HG03039 (cell line): ENCODE results near the gene EIF3L.

Experiments
- ATAC-seq: cut with Tn5 transposase; IDR thresholded peaks from one replicate; pipeline ENCODE4 v1.9.1; 2021; ENCODE audit warnings: mild to moderate bottlenecking, moderate library complexity; ENCODE audit not compliant: unreplicated experiment

EIF3L gene

DNA sequence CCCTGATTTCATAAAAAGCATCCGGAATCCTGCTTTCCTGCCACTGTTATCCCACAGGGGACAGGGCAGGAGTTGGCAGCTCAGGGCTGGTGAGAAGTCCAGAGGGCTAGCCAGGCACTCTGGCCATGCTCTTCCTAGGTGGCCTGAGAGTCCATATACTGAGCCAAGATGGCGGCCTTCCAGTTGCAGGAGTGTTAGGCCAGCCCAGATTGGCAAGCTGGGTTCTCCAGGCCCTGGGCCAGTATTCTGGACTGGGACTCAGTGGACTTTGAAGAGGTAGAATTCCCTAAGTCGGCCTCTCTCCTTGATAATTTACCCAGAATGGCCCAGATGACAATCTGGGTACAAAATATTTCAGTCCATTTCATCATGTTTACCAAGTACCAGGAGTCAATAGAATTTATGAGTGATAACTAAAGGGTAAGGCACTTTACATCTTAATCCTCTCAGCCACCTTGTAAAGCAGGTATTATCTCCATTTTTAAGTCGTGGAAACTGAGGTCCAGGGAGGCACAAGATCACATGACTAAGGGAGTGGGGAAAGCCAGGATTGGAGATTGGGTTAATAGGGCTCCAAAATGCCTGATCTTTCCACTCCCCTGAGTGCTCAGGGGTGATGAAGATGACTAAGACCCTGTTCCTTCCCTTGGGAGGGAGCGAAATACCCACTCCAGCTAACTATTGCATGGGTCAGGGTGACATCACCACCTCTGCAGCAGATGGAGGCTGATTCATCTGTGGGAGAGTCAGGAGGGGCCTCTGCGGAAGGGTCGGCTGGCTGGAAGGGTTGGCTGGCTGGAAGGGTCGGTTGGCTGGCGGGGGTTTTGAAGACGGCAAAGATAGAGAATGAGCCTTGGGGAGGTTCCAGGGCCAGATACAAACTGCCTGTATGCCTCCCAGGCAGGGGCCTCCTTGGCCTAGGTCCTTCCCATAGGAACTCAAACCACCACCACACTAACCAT lies 55.6 kb downstream of the EIF3L start:
- ATAC-seq = no peak

DNA sequence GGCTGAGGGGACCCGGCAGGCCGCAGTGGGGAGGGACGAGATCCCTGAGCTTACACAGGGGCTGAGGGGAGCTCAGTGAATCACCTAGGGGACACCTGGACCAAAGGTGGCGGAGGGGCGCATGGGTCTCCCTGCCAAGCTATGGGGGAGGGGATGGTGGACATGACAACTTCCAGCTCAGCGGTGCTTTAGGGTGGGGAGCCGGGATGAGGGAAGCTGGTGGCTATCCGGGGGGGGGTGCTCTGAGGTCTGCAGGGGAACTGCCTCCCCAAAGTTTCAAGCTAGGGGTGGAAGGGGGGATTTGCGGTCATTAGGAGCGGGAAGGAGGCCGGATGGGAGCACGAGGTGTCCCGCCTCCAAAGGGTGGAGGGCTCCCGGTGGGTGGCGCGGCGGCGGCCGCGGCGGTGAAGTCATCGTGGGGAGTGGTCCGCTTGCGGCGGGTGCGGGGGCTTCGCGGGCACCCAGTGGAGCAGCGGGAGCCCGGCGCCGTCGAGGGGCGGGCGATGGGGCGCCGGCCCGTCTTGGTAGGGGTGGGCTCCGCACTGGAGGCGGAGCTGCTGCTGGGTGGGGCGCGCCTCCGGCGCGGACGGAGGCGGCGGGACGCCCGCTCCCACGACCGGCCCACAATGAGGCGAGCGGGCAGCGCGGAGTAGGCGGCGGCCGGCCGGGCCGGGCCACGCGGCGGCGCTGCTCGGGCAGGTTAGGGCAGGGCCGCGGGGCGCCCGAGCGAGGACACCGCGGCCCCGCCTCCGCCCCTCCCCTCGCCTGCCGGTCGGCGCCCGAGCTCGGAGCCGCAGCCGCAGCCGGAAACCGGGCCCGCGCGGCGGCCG lies 56.5 kb downstream of the EIF3L start, which contains the start of gene MICALL1:
MICALL1 (plus strand) TSS at position 764 of the 830 bp plus-strand sequence. CDS start 126 bp downstream, outside the sequence.
- no peak for ATAC-seq

DNA sequence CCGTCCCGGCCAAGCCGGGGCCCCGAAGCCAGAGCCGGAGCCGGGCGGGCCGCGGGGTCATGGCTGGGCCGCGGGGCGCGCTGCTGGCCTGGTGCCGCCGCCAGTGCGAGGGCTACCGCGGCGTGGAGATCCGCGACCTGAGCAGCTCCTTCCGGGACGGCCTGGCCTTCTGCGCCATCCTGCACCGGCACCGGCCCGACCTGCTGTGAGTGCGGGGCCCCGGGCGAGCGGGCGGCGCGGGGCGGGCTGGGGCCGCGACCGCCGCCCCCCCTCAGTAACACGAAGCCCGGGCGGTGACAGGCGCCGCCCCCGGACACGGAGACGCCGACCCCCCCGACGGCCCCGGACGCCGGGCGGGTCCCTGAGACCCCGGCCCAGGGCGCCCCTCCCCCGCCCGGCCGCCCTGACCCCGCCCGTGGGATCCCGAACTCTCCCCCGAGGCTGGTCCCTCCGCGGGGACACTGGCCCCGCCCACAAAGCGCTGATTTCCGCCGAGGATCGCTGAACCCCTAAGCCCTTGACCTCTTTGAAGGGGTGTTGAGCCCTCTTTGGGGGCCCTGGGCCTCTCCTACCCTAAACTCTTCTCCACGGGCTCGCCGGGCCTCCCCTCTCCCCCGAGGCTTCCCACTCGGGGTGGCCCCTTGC lies 57.3 kb downstream of the EIF3L start:
- ATAC-seq = no peak

DNA sequence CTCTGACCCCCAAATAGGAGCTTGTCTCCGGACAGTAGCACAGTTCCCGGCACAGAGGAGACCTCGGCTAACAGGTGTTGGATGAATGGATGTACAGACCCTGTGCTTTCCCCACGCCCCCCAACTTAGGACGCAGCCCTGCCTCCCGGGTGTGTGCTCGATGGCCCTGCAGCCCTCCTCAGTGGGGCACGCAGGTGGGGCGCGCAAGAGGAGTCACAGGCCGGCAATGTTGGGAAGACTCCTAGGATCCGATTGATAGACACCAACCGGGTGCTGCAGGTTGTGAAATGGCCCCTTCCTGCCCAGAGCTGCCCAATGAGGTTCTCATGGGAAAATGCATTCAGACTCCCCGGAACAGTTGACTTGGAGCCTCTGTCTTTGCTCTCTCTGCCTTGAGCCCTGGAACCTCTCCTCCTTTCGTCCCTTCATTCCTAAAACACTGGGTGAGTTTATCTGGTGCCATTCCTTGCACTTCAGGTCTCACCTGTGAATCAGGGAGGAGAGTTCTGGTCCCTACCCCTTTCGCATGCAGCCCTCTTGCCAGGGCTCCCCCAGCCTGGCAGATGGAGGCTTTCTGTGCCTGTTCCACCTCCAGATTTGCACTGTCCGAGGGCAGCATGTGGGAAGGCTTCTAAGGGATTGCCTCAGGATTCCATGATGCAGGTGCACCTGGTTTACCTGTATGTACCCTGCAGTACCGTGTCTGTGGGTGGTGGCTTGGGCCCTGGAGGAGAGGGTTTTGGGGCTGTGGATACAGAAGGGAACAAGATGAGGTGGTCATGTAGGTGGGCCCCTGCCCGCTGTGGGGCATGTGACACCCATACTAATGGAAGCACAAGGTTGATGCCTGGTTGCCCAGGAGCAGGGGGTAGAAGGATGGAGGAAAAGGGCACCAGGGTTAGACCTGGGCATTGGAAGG lies 58.1 kb downstream of the EIF3L start:
- ATAC-seq = no peak

DNA sequence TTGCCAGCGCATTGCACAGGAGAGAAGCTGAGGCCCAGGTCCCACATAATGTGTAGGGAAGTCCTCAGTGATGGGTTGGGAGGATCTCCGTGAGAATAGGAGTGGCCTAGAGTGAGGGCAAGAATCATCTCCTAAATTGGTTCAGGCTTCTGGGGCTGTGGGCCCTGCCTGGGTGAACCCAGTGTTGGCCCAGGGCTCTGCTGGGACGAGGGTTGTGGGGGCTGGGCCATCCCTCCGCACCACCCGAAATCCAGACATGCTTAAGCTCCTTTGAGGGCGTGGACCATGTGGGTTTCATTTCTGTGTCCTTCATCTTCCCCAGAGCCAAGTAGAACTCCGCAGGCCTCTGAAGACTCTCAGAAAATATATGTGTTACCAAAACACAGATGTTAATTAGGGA lies 60.5 kb downstream of the EIF3L start:
- ATAC-seq = no peak

DNA sequence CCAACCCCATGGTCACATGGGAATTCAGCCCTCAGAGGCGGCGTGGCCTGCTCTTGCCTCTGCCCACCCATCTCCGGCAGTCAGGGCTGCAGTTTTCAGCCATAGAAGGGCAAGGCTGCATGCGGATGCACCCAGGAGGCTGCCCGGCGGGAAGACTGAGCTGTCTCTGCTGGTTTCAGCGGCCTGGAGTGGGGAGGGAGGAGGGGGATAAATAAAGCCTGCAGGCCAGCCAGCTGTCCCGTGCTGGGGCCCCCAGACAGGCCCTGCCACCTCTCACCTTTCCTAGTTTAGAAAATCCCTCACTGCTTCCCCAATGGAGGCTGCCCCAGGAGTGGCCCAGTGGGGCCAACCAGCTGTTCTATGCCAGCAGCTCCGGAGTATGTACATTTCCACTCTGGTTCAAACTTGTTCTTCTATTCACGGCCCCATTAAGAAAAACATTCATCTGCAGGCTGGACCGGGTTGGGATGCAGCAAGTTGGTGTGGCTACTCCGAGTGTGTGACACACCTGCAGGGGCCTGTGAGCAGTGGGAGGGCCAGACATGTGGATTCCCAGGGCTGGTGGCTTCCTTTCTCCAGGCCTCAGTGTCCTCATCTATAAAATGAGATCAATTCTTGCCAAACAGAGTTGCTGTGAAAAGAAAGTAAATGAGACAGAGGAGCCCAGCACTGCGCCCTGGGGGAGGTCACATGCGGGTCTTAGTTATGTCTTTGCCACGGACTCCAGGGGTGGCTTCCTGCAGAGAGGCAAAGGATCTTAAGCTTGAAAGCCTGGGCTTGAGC lies 61.9 kb downstream of the EIF3L start:
- ATAC-seq = no peak

DNA sequence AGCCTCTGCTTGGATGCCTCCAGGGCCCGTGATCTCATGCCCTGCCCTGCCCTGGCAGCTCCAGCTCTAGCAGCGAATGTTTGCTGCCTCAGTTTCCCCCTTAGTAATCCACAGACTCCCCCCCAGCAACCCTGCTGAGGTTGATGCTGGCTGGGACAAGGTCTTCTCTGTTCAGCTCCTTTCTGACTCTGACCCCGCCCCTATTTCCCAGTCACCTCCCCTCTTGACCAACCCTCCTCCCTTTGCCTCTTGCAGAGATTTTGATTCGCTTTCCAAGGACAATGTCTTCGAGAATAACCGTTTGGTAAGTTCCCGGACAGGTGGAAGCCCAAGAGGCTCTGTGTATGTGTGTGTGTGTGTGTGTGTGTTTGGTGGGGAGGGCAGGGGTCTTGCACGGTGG lies 62.5 kb downstream of the EIF3L start:
- ATAC-seq = no peak

DNA sequence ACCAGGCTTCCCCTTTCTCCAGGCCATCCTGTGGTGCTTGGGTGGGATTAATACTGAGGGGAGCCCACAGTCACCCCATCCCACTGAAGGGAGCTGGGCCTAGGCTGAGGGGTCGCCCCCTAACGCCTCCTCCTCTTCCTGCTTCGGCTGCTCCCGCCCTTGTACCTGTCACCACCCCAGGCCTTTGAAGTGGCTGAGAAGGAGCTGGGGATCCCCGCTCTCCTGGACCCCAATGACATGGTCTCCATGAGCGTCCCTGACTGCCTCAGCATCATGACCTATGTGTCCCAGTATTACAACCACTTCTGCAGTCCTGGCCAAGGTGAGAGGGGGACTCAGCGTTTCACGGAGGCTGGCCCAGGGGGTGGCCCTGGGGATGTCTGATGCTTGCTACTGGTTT lies 63.0 kb downstream of the EIF3L start:
- no peak for ATAC-seq

DNA sequence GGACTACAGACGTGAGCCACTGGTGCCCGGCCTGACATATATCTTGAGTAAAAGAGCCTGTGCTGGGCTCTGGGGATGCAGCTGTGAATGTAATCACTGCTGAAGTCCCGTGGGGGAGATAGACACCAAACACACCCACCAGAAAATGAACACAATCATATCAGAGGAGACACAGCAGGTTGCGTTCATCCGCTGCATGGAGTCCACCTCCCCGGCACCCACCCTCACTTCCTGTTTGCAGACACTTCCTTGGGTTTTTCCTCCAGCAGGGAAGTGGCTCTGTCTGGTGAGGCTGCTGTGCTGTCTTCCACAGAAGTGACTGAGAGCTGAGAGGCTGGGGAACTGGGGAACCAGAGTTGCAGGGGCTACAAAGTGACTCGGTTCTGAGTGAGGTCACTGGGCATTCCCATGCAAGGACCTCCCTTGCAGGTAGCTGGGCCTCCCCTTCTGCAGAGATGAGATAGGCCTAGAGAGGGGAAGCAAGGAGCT lies 64.1 kb downstream of the EIF3L start:
- no peak for ATAC-seq

DNA sequence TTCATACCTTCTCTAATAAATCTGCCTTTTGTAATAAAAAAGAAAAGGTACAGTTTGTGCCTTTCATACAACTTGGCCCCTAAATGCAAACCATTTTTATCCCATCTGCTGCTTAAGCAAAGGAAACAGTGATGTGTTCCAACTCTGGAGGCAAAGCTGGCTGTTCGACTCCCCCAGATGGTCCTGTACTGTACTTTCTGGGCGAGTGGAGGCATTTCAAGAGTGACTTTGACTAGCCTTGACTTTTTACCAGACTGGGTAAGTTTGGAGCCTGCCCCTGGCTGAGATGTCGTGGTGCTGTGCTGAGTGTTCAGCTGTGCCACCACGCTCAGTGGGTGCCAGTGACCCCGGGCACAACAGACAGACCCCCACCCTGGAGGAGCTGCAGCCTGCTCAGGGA lies 67.1 kb downstream of the EIF3L start:
- ATAC-seq = no peak

DNA sequence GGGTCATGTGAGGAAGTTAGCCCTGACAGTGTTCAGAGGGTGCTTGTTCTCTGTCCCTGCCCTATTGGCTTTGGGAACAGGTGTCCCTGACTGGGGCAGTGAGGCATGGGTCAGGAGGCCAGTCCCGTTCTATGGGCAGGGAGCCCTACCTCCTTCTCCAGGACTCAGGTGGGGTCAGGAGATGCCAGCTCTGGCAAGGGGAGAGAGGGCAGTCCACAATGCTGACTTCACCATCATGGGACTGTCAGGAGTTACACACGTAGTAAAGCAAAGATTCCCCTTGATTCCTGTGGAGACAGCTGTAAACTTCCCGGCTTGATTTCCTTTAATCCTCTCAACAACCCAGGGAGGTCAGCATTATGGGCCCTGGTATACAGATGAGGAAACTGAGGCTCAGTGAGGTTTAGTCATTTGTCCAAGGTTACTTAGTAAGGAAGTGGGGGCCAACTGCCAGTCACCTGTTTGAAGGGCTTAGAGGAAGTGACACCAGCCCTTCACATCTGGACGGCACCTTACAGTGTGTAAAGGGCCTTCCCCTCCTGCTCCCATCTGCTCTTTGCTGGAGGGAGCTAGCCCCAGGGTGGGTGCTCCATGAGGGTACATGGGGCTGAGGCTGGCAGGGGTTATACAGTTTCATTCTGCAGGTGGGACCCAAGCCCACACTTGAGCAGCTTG lies 68.8 kb downstream of the EIF3L start:
- ATAC-seq = no peak

DNA sequence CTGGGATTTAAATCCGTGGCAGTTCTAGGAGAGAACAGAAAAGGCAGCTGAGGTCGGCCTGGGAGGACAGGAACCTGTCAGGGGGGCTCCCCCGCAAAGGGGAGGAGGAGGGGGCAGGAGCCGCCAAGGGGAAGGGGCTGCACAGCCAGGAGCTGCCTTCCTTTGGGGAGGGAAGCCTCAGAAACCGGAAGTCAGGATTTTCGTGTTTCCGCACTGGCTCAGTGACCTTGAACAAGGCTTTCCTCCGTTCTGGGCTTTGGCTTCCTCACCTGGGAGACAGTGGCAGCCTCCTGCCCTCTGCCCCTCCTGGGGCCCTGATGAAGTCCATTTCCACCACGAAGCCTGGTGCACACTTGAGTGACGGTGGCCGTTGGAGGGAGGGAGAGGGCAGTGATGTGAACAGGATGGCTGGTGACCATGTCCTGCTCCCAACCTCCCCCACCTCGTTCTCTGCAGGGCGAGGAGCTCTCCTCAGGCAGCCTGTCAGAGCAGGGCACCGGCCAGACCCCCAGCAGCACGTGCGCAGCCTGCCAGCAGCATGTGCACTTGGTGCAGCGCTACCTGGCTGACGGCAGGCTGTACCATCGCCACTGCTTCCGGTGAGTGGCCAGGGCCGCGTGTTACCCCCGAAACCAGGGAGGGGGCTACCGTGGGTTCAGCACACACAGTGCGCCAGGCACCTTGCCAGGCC lies 69.5 kb downstream of the EIF3L start:
- no peak for ATAC-seq

DNA sequence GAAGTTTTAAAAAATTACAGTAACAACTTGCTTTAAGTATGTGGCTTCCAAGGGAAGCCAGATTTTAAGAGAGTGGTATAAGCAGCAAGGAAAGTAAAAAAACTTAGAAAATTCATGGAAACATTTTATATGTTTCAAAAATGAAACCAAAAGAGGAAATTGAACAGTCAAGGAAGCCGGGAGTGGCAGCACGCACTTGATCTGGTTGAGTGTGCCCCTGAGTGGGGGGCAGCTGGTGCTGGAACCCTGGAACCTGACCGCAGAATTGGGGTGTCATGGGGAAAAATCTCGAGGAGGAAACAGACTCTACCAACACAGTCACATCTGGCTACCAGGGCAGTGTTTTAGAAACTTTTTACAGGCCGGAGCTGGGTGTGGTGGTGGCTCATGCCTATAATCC lies 70.9 kb downstream of the EIF3L start:
- no peak for ATAC-seq

DNA sequence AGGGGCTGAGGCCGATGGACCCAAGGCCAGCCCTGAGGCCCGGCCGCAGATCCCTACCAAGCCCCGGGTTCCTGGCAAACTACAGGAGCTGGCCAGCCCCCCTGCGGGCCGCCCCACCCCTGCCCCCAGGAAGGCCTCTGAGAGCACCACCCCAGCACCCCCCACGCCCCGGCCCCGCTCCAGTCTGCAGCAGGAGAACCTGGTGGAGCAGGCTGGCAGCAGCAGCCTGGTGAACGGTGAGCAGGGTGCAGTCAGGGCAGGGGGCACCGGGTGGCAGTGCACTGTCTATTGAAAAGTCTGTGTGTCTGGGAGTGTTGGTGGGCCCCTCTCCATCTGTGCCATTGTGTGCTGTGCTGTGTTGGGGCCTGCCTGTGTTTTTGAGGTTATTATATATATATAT lies 73.0 kb downstream of the EIF3L start:
- no peak for ATAC-seq

DNA sequence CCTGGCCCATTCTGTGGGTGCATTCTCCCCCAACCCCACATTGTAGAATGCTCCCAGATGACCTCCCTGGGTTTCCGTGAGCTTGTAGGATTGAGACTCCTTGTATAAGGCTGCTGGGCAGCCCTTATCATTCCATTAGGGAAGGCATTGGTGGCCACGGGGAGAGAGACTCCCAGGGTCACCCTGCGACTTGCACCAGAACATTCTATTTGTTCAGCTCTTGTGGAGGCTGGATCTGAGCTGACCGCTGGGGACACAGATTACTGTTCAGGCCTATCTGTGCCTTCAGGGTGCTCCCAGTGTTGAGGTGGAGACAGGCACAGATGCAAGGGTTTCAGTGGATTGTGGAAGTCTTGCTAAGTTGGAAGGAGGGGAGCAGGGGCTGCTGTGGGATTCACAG lies 74.7 kb downstream of the EIF3L start:
- ATAC-seq = no peak

DNA sequence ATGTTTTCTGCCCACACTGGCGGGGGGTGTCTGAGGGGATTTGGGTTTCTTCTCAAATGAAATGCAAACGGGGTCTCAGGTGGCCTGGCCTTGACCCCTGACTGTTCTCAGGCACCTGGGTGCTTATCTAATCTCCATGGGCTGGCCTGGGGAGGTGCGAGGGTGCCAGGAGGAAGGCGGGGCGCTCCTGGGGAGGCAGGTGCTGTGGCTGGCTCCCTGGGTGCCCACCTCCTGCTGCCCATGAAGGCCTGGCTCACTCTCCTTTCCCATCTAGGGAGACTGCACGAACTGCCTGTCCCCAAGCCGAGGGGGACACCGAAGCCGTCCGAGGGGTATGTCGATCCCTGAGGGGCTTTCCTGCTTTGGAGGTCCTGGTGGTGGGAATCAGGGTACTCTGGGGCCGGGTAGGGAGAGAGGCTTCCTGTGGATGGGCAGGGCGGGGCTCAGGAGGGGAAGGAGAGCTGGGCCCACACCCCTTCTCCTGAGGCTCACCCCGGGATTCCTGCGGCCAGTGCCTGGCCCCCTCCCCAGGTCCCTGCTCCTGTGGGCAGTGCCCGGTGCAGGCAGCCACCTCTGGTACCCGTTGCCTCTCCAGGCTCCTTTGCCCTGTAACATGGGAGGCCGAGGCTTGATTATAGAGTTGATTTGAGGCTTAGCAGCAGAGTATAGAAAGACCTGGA lies 75.3 kb downstream of the EIF3L start:
- no peak for ATAC-seq

DNA sequence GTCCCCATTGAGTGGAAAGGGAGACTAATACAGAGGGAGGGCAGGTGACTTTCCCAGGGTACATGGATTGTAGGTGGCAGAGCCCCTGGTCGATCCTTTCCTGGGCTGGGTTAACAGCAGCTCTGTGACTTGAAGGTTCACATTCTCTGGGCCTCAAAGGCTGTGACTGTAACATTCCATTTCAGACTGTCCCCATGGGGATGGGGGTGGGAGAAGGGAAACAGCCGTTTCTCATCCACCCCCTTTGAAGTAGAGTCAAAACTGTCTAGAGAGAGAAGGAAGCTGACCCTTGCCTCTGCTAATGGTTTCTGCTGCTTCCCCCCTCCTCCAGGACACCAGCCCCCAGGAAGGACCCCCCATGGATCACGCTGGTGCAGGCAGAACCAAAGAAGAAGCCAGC lies 76.1 kb downstream of the EIF3L start:
- no peak for ATAC-seq

DNA sequence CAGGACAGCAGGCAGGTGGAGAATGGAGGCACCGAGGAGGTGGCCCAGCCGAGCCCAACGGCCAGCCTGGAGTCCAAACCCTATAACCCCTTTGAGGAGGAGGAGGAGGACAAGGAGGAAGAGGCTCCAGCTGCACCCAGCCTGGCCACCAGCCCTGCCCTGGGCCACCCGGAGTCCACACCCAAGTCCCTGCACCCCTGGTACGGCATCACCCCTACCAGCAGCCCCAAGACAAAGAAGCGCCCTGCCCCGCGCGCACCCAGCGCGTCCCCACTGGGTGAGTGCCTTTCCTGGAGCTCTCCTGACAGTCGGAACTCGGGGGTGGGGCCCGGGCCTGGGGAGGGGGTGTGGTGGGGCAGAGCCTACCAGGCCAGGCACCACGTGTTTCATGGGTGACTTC lies 76.5 kb downstream of the EIF3L start:
- no peak for ATAC-seq
